B cell (primary cell): ENCODE data around the gene PDE10A. TPM values are rescaled to one million over a fixed set of nuclear protein-coding genes. Genes with fewer than 3 reads are reported as not detected.

Experiments used
- ATAC-seq: fragments of 200-7000 bp; cut with Tn5 transposase; one replicate; pipeline ENCODE4 v1.10.0; 2021; ENCODE audit warnings: low read depth, mild to moderate bottlenecking, moderate number of reproducible peaks, moderate library complexity
- CTCF ChIA-PET: fragments of 350-600 bp; sonication (Branson Sonifier 250); formaldehyde crosslinking; loops from one replicate; lab custom pipeline; 2021; ENCODE audit warnings: antibody characterized with exemption, inconsistent platforms; lab: Charles Lee
- POLR2A ChIA-PET: fragments of 350-600 bp; sonication (Branson Sonifier 250); formaldehyde crosslinking; loops from one replicate; lab custom pipeline; 2021; ENCODE audit warnings: antibody characterized with exemption; lab: Charles Lee
- DNase-seq: peaks from one replicate; pipeline ENCODE4 v3.0.0; 2013
- H2AFZ ChIP-seq: 2 replicates; pipeline ENCODE4 v1.6.1; 2012; ENCODE audit warnings: mild to moderate bottlenecking, low read depth, low read length; ENCODE audit not compliant: insufficient read depth, poor library complexity, severe bottlenecking
- H3K27ac ChIP-seq, 2 donors: 1 replicate in 1 of 2; 2 replicates in 1 of 2; pipeline ENCODE4 v1.5.1; 2012 to 2013; ENCODE audit warnings: low read length in 2 of 2, mild to moderate bottlenecking in 2 of 2, moderate library complexity in 1 of 2
- H3K27me3 ChIP-seq, 4 experiments: fragments of 200-600 bp in 1 of 4; sonication (generic) in 1 of 4; replicated peaks in 1 of 4; 1 replicate in 2 of 4; 2 replicates in 2 of 4; pipeline versions ENCODE4 v1.6.1 to v1.7.0; 2013 to 2016; ENCODE audit warnings: low read length in 3 of 4, mild to moderate bottlenecking in 2 of 4, mixed read lengths in 1 of 4, moderate library complexity in 1 of 4; ENCODE audit not compliant: insufficient read depth in 4 of 4, control insufficient read depth in 3 of 4; ENCODE audit errors: control extremely low read depth in 1 of 4
- H3K36me3 ChIP-seq, 2 experiments: replicated peaks in 1 of 2; 1 replicate in 1 of 2; 2 replicates in 1 of 2; pipeline versions ENCODE4 v1.6.1 to v1.7.1; 2013; ENCODE audit warnings: low read length in 1 of 2; ENCODE audit not compliant: insufficient read depth in 2 of 2, control insufficient read depth in 1 of 2; ENCODE audit errors: control extremely low read depth in 1 of 2, extremely low read depth in 1 of 2
- H3K4me1 ChIP-seq, 2 donors: fragments of 200-600 bp in 1 of 2; sonication (generic) in 1 of 2; 1 replicate in 1 of 2; 2 replicates in 1 of 2; pipeline versions ENCODE4 v1.5.1 to v1.6.1; 2013 to 2017; ENCODE audit warnings: low read length in 2 of 2; ENCODE audit not compliant: control insufficient read depth in 2 of 2, insufficient read depth in 2 of 2
- H3K4me2 ChIP-seq: replicated peaks from 2 replicates; pipeline ENCODE3; 2012; ENCODE audit warnings: mild to moderate bottlenecking, low read depth, low read length; ENCODE audit not compliant: poor library complexity, severe bottlenecking
- H3K4me3 ChIP-seq, 5 experiments: fragments of 200-600 bp in 1 of 5; sonication (generic) in 1 of 5; 1 replicate in 3 of 5; 2 replicates in 2 of 5; pipeline versions ENCODE4 v1.5.1 to v1.7.0; 2011 to 2016; ENCODE audit warnings: low read length in 4 of 5, mild to moderate bottlenecking in 4 of 5, low read depth in 2 of 5, control low read depth in 1 of 5, moderate library complexity in 1 of 5; ENCODE audit not compliant: insufficient read depth in 1 of 5; ENCODE audit errors: control extremely low read depth in 1 of 5, extremely low read depth in 1 of 5
- H3K79me2 ChIP-seq: fragments of 200-600 bp; sonication (generic); one replicate; pipeline ENCODE4 v1.6.0; 2016; ENCODE audit warnings: low read length; ENCODE audit not compliant: control insufficient read depth, insufficient read depth
- H3K9ac ChIP-seq: fragments of 200-600 bp; sonication (generic); 2 replicates; pipeline ENCODE4 v1.6.1; 2017; ENCODE audit warnings: mild to moderate bottlenecking, low read length, moderate library complexity
- H3K9me3 ChIP-seq, 3 donors: one replicate each; pipeline versions ENCODE4 v1.6.1 to v1.7.1; 2013; ENCODE audit warnings: low read length in 2 of 3; ENCODE audit not compliant: control insufficient read depth in 2 of 3, insufficient read depth in 1 of 3; ENCODE audit errors: control extremely low read depth in 1 of 3
- H4K20me1 ChIP-seq: 2 replicates; pipeline ENCODE4 v1.6.0; 2012; ENCODE audit warnings: mild to moderate bottlenecking, low read length; ENCODE audit not compliant: insufficient read depth, control insufficient read depth, poor library complexity, severe bottlenecking
- H3K27ac Mint-ChIP-seq: one replicate; pipeline ENCODE4 v1.8.0; 2021; ENCODE audit warnings: mixed read lengths
- H3K27me3 Mint-ChIP-seq: one replicate; pipeline ENCODE4 v1.8.0; 2021; ENCODE audit warnings: mixed read lengths
- H3K4me1 Mint-ChIP-seq: one replicate; pipeline ENCODE4 v1.8.0; 2021; ENCODE audit warnings: mixed read lengths
- H3K4me3 Mint-ChIP-seq: one replicate; pipeline ENCODE4 v1.8.0; 2021; ENCODE audit warnings: mixed read lengths
- H3K9me3 Mint-ChIP-seq: one replicate; pipeline ENCODE4 v1.8.0; 2022; ENCODE audit warnings: mixed read lengths; ENCODE audit not compliant: insufficient read depth
- EZH2 ChIP-seq: IDR thresholded peaks from 2 replicates; pipeline ENCODE4 v1.6.1; 2012; ENCODE audit warnings: borderline replicate concordance, low read depth, mild to moderate bottlenecking, moderate library complexity, low read length; ENCODE audit not compliant: insufficient read depth, poor library complexity, severe bottlenecking
- WGBS: methylation state at CpG from one replicate; pipeline ENCODE4 v1.1.5; 2013; ENCODE audit warnings: missing lambda C conversion rate; ENCODE audit not compliant: insufficient coverage; 5-methylcytosine and 5-hydroxymethylcytosine counted together
- intact Hi-C: fragments of 100-400 bp; cut with micrococcal nuclease; formaldehyde crosslinking; loops from one replicate; pipeline ENCODE4 v1.10.0; 2022
- polyA plus RNA-seq: library from polyadenylated mRNA; depleted of rRNA; stranded (reverse); fragments of >200 nt; gene quantifications from 2 replicates; pipeline ENCODE4 v1.2.3, GENCODE V29; 2012
- total RNA-seq, 2 donors: library from RNA; stranded (reverse); fragments of 120-200 nt in 1 of 2; gene quantifications; 1 replicate in 1 of 2; 2 replicates in 1 of 2; pipeline versions ENCODE4 v1.2.3 to v1.2.4, GENCODE V29; 2013 to 2022
- TF ChIP-seq, protein P1 (sequence below): fragments of 200-600 bp; IDR thresholded peaks from one replicate; pipeline ENCODE4 v1.8.0; 2022; ENCODE audit warnings: antibody characterized with exemption, mild to moderate bottlenecking

PDE10A gene
- total and polyA plus RNA-seq, 2 donors (not counting 1 experiment from before 2014, with no cell fraction given), result not detected

DNA sequence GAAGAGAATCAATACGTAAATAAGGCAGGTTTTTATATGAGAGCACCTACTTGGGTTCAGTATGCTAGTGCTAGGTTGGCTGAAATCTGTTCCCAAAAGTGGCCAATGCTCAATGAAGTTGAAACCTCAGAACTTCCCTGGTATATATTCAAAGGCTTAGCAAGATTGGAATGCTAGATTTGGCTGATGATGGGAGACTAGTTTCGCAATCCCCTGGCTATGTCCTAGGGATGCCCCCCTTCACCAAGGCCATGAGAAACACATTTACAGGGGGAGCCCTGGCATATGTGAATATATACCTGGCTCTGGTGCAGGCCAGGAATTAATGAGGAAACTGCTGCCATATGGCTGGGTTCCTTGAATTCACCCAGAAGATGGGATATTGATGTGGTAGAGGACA, 211.2 kb downstream of the PDE10A start:
- no peak overlapping the region for H3K4me3 ChIP-seq
- TF ChIP-seq, protein P1, sequence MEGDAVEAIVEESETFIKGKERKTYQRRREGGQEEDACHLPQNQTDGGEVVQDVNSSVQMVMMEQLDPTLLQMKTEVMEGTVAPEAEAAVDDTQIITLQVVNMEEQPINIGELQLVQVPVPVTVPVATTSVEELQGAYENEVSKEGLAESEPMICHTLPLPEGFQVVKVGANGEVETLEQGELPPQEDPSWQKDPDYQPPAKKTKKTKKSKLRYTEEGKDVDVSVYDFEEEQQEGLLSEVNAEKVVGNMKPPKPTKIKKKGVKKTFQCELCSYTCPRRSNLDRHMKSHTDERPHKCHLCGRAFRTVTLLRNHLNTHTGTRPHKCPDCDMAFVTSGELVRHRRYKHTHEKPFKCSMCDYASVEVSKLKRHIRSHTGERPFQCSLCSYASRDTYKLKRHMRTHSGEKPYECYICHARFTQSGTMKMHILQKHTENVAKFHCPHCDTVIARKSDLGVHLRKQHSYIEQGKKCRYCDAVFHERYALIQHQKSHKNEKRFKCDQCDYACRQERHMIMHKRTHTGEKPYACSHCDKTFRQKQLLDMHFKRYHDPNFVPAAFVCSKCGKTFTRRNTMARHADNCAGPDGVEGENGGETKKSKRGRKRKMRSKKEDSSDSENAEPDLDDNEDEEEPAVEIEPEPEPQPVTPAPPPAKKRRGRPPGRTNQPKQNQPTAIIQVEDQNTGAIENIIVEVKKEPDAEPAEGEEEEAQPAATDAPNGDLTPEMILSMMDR, result no peak
- TF ChIP-seq EZH2, result no peak
- POLR2A ChIA-PET, result no interaction called here
- Mint-ChIP-seq H3K4me3 (no peak overlapping the region), H3K27ac (no peak overlapping the region), H3K9me3 (no peaks in the 10 kb centered on the region), H3K4me1 (no peaks in the 10 kb centered on the region), H3K27me3 (no peaks in the 10 kb centered on the region)
- H3K4me2 ChIP-seq, result no peak overlapping the region
- no peak overlapping the region for H3K9ac ChIP-seq
- no peaks in the 10 kb centered on the region for H3K27me3 ChIP-seq
- no peak overlapping the region for H3K27ac ChIP-seq
- CTCF ChIA-PET, result no interaction called here
- H3K4me1 ChIP-seq, result no peaks in the 10 kb centered on the region
- DNase-seq (no peak), ATAC-seq (no peak)
- H3K9me3 ChIP-seq, result peaks cover 0 to 5% (median 0%) of the 10 kb centered on the region in 3 donors
- intact Hi-C loops, result no loop called here
- H3K79me2 ChIP-seq, result no peaks in the 10 kb centered on the region
- no peaks in the 10 kb centered on the region for H3K36me3 ChIP-seq
- no peak overlapping the region for H2AFZ ChIP-seq
- no peaks in the 10 kb centered on the region for H4K20me1 ChIP-seq
- WGBS, result no CpG with 5 or more reads among the region's 2 CpGs

DNA sequence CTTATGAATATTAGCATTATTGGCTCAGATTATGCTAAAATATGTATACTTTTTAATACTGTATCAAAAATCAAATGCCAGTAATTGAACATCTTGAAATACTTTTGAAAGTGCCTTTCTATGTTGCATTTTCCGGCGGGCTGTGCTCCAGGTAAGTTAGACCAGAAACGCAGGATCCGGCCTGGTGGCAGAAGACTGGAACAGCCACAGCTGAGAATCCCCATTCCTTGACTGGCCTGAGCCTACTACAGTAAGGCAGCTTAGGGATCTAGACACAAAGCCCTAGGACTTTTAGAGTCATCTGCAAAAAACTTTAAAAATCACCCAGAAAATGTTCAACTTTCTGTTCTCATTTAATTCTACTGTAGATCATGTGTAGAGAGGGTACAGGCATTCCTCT, 214.8 kb downstream of the PDE10A start:
- no peak for ATAC-seq
- Mint-ChIP-seq H3K9me3 (no peaks in the 10 kb centered on the region), H3K27ac (no peak overlapping the region), H3K4me1 (no peaks in the 10 kb centered on the region), H3K4me3 (no peak overlapping the region), H3K27me3 (no peaks in the 10 kb centered on the region)
- ChIA-PET POLR2A (no interaction called here), CTCF (no interaction called here)
- no peak overlapping the region for H3K4me2 ChIP-seq
- intact Hi-C loops, result no loop called here
- WGBS, result 95% methylated on average over 4 of the region's 4 CpGs
- no peaks in the 10 kb centered on the region for H3K79me2 ChIP-seq
- no peak overlapping the region for H3K9ac ChIP-seq
- no peak overlapping the region for H3K27ac ChIP-seq
- H3K4me3 ChIP-seq, result no peak overlapping the region
- no peak overlapping the region for H2AFZ ChIP-seq
- no peaks in the 10 kb centered on the region for H3K36me3 ChIP-seq
- no peaks in the 10 kb centered on the region for H4K20me1 ChIP-seq
- H3K4me1 ChIP-seq, result no peaks in the 10 kb centered on the region
- no peaks in the 10 kb centered on the region for H3K27me3 ChIP-seq
- peaks cover 0 to 9% (median 4%) of the 10 kb centered on the region in 3 donors for H3K9me3 ChIP-seq
- no peak for TF ChIP-seq EZH2
- TF ChIP-seq, protein P1, result no peak
- DNase-seq, result no peak
